Measurements from ENCODE around the gene PRKAG2. TPM values are rescaled to one million over a fixed set of nuclear protein-coding genes. Genes with fewer than 3 reads are reported as not detected.

PRKAG2 gene
- total and polyA plus RNA-seq, 2 experiments from 2014 or later = 17.0 to 19.5 TPM

DNA sequence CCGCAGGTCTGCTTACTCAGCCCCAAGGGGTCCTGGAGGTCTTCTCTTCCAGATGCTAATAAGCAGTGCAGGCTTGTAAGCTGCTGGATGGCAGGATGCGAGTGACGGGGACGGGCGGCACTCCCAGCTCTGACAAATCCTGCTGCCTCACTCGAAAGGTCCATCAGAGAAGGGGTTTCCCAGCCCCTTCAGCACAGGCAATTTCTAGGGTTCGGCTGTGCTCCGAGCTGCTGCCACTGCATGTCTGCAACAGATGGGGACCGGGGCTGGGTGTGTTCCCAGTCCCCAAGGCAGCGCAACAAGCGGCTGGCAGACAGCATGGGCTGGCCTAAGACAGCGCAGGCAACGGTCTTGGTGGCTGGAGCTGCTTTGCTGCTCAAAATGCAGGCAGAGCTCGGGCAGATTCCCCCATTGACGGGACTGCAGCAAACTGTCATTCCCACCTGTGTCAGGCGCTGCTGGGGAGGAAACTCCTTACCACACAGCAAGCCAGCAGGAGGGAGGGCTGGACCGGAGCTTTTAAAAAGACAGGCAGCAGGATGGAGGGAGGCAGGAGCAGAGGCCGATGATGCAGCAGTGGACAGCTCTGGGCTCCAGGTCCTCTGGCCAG is 62.4 kb downstream of the PRKAG2 start:
- H3F3A ChIP-seq (ENCODE audit: insufficient read depth) = no peaks in the 10 kb centered on the region
- no peak overlapping the region for H3K9ac ChIP-seq
- no peak overlapping the region for H3K4me3 ChIP-seq
- in situ Hi-C loops (cut with MboI) = no loop called here
- peaks cover 50% of the 10 kb centered on the region for H3K27me3 ChIP-seq (replicated peaks; ENCODE audit: insufficient read depth)
- H2AFZ ChIP-seq = no peak overlapping the region
- H3K79me2 ChIP-seq (ENCODE audit: insufficient read depth) = no peaks in the 10 kb centered on the region
- no peaks in the 10 kb centered on the region for H3K4me1 ChIP-seq (ENCODE audit: insufficient read depth)
- no peak overlapping the region for H3K27ac ChIP-seq
- no peaks in the 10 kb centered on the region for H3K9me2 ChIP-seq (ENCODE audit: insufficient read depth)
- H3K36me3 ChIP-seq (ENCODE audit: low read depth) = no peaks in the 10 kb centered on the region
- H3K4me2 ChIP-seq (ENCODE audit: unreplicated experiment) = no peak overlapping the region
- TF ChIP-seq EZH2phosphoT487 (IDR thresholded peaks at IDR 0.05; ENCODE audit: insufficient read depth, low read depth) = no peak
- no peaks in the 10 kb centered on the region for H3K9me3 ChIP-seq (ENCODE audit: low read depth)
- WGBS, 2 experiments (ENCODE audit: low coverage in 1 of 2, low lambda C conversion rate in 2 of 2, missing lambda C conversion rate in 2 of 2) = 14 to 21% methylated on average over 18 of the region's 18 CpGs
- no peaks in the 10 kb centered on the region for H4K20me1 ChIP-seq (ENCODE audit: insufficient read depth)
- peak; percentile 22 for DNase-seq

DNA sequence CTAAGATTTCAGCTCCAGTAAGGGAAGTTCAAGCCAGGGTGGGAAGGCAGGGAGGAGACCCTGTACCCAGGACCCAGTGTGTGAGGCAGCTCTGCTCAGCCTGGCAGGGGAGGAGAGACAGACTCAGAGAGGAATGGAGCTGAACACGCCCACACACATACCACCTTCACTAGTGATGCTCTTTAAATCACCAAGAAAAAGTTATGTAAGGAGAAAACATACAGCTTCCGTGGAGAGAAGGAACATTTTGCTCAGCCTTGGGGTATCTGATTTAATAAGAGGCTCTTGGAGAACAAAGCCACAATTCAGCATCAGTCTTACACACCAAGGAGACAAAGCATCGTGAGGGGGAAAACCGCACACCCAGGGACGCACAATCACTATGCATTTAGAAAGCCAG is 62.9 kb downstream of the PRKAG2 start:
- Histone ChIP-seq H4K20me1 (ENCODE audit: insufficient read depth) (no peaks in the 10 kb centered on the region), H3K27ac (no peak overlapping the region), H3K9ac (no peak overlapping the region), H3K36me3 (ENCODE audit: low read depth) (no peaks in the 10 kb centered on the region), H3K79me2 (ENCODE audit: insufficient read depth) (no peaks in the 10 kb centered on the region), H3K9me2 (ENCODE audit: insufficient read depth) (no peaks in the 10 kb centered on the region), H3F3A (ENCODE audit: insufficient read depth) (no peaks in the 10 kb centered on the region), H2AFZ (no peak overlapping the region), H3K4me2 (ENCODE audit: unreplicated experiment) (no peak overlapping the region), H3K27me3 (replicated peaks; ENCODE audit: insufficient read depth) (peaks cover 46% of the 10 kb centered on the region), H3K4me3 (no peak overlapping the region), H3K9me3 (ENCODE audit: low read depth) (no peaks in the 10 kb centered on the region), H3K4me1 (ENCODE audit: insufficient read depth) (no peaks in the 10 kb centered on the region)
- TF ChIP-seq EZH2 (IDR thresholded peaks at IDR 0.05; ENCODE audit: insufficient read depth, poor library complexity, severe bottlenecking) (no peak), EZH2phosphoT487 (IDR thresholded peaks at IDR 0.05; ENCODE audit: insufficient read depth, low read depth) (no peak)
- in situ Hi-C loops (cut with MboI) = no loop called here
- peak; percentile 42 for DNase-seq
- WGBS, 2 experiments (ENCODE audit: low coverage in 1 of 2, low lambda C conversion rate in 2 of 2, missing lambda C conversion rate in 2 of 2) = 60 to 63% methylated on average over 5 of the region's 5 CpGs

GRCh38 chr7:151813445-151813844 is 63.5 kb downstream of the PRKAG2 start:
- no peaks in the 10 kb centered on the region for H3K79me2 ChIP-seq (ENCODE audit: insufficient read depth)
- no peak overlapping the region for H3K4me2 ChIP-seq (ENCODE audit: unreplicated experiment)
- no peaks in the 10 kb centered on the region for H3K36me3 ChIP-seq (ENCODE audit: low read depth)
- H3K9me2 ChIP-seq (ENCODE audit: insufficient read depth) = no peaks in the 10 kb centered on the region
- no peak overlapping the region for H3K27ac ChIP-seq
- H3K4me1 ChIP-seq (ENCODE audit: insufficient read depth) = no peaks in the 10 kb centered on the region
- H3K9ac ChIP-seq = no peak overlapping the region
- DNase-seq = no peak
- WGBS, 2 experiments (ENCODE audit: low coverage in 1 of 2, low lambda C conversion rate in 2 of 2, missing lambda C conversion rate in 2 of 2) = 76% methylated on average over 10 of the region's 10 CpGs
- H3K27me3 ChIP-seq (replicated peaks; ENCODE audit: insufficient read depth) = peaks cover 46% of the 10 kb centered on the region
- no peaks in the 10 kb centered on the region for H4K20me1 ChIP-seq (ENCODE audit: insufficient read depth)
- H2AFZ ChIP-seq = no peak overlapping the region
- H3K9me3 ChIP-seq (ENCODE audit: low read depth) = no peaks in the 10 kb centered on the region
- no peak overlapping the region for H3K4me3 ChIP-seq
- TF ChIP-seq EZH2phosphoT487 (IDR thresholded peaks at IDR 0.05; ENCODE audit: insufficient read depth, low read depth) (no peak), EZH2 (IDR thresholded peaks at IDR 0.05; ENCODE audit: insufficient read depth, poor library complexity, severe bottlenecking) (no peak)
- no peaks in the 10 kb centered on the region for H3F3A ChIP-seq (ENCODE audit: insufficient read depth)
- in situ Hi-C loops (cut with MboI) = no loop called here

GRCh38 chr7:151812967-151813366 is 63.9 kb downstream of the PRKAG2 start:
- Histone ChIP-seq H3K9ac (no peak overlapping the region), H2AFZ (no peak overlapping the region), H3K36me3 (ENCODE audit: low read depth) (no peaks in the 10 kb centered on the region), H3K4me1 (ENCODE audit: insufficient read depth) (no peaks in the 10 kb centered on the region), H3F3A (ENCODE audit: insufficient read depth) (no peaks in the 10 kb centered on the region), H3K4me2 (ENCODE audit: unreplicated experiment) (no peak overlapping the region), H3K9me3 (ENCODE audit: low read depth) (no peaks in the 10 kb centered on the region), H3K9me2 (ENCODE audit: insufficient read depth) (no peaks in the 10 kb centered on the region), H3K27ac (no peak overlapping the region), H4K20me1 (ENCODE audit: insufficient read depth) (no peaks in the 10 kb centered on the region), H3K27me3 (replicated peaks; ENCODE audit: insufficient read depth) (peaks cover 46% of the 10 kb centered on the region), H3K4me3 (no peak overlapping the region), H3K79me2 (ENCODE audit: insufficient read depth) (no peaks in the 10 kb centered on the region)
- 66 to 77% methylated on average over 9 of the region's 9 CpGs for WGBS, 2 experiments (ENCODE audit: low coverage in 1 of 2, low lambda C conversion rate in 2 of 2, missing lambda C conversion rate in 2 of 2)
- in situ Hi-C loops (cut with MboI) = no loop called here
- TF ChIP-seq EZH2phosphoT487 (IDR thresholded peaks at IDR 0.05; ENCODE audit: insufficient read depth, low read depth) = no peak
- TF ChIP-seq EZH2 (IDR thresholded peaks at IDR 0.05; ENCODE audit: insufficient read depth, poor library complexity, severe bottlenecking) = no peak
- DNase-seq = no peak
